Activated B cell treated with CpG ODN at 0.5 μM for 24 hours (primary cell): ENCODE measurements around the gene SAMHD1. TPM values are rescaled to one million over a fixed set of nuclear protein-coding genes. Genes with fewer than 3 reads are reported as not detected.
"Not testable (repeated sequence)": the region's sequence is repeated elsewhere in the genome, so short reads cannot be mapped to it uniquely, and the experiment has no call there.

ENCODE experiments used
- ATAC-seq: fragments of 200-7000 bp; cut with Tn5 transposase; one replicate; pipeline ENCODE4 v1.10.0; 2021; ENCODE audit warnings: low read depth, mild to moderate bottlenecking, moderate library complexity
- CTCF ChIA-PET: fragments of 350-600 bp; sonication (Branson Sonifier 250); formaldehyde crosslinking; loops from one replicate; lab custom pipeline; 2021; ENCODE audit warnings: antibody characterized with exemption; lab: Charles Lee
- POLR2A ChIA-PET: fragments of 350-600 bp; sonication (Branson Sonifier 250); formaldehyde crosslinking; loops from one replicate; lab custom pipeline; 2021; ENCODE audit warnings: antibody characterized with exemption; lab: Charles Lee
- DNase-seq: peaks from one replicate; pipeline ENCODE4 v3.0.0; 2022
- H3K27ac Mint-ChIP-seq: one replicate; pipeline ENCODE4 v1.8.0; 2020; ENCODE audit warnings: mixed read lengths
- H3K27me3 Mint-ChIP-seq: one replicate; pipeline ENCODE4 v1.8.0; 2021; ENCODE audit warnings: mixed read lengths
- H3K36me3 Mint-ChIP-seq: one replicate; pipeline ENCODE4 v1.8.0; 2021; ENCODE audit warnings: low read depth, mixed read lengths
- H3K4me1 Mint-ChIP-seq: one replicate; pipeline ENCODE4 v1.8.0; 2021; ENCODE audit warnings: mixed read lengths
- H3K4me3 Mint-ChIP-seq: one replicate; pipeline ENCODE4 v1.8.0; 2020; ENCODE audit warnings: mild to moderate bottlenecking, mixed read lengths
- H3K9me3 Mint-ChIP-seq: one replicate; pipeline ENCODE4 v1.8.0; 2020; ENCODE audit warnings: mixed read lengths
- CTCF ChIP-seq: fragments of 200-600 bp; IDR thresholded peaks from one replicate; pipeline ENCODE4 v1.8.0; 2022; ENCODE audit warnings: antibody characterized with exemption, mild to moderate bottlenecking
- intact Hi-C: fragments of 100-400 bp; cut with micrococcal nuclease; formaldehyde crosslinking; loops from one replicate; pipeline ENCODE4 v1.15.1; 2024
- total RNA-seq: library from RNA; stranded (reverse); gene quantifications from 2 replicates; pipeline ENCODE4 v1.2.3, GENCODE V29; 2022

Gene SAMHD1
- total RNA-seq, 1 donor from 2014 or later, result 16.4 TPM

- ATAC-seq (no peak), DNase-seq (no peak)
- CTCF ChIA-PET, result no interaction called here
- POLR2A ChIA-PET, result interaction anchor here (0.6 kb wide), 1 partner anchor 69 kb away, joined by 3 read pairs; no protein-coding TSS in a partner anchor
- Mint-ChIP-seq H3K27me3 (no peaks in the 10 kb centered on the region), H3K27ac (no peak overlapping the region), H3K4me1 (peaks cover 8% of the 10 kb centered on the region), H3K4me3 (no peak overlapping the region), H3K9me3 (no peaks in the 10 kb centered on the region), H3K36me3 (no peaks in the 10 kb centered on the region)
- intact Hi-C loops, result no loop called here
- TF ChIP-seq CTCF, result no peak
These were observed 23.2 kb upstream of the SAMHD1 start for GRCh38 chr20:36974660-36975059.

GRCh38 chr20:36971103-36971502 lies 19.6 kb upstream of the SAMHD1 start:
- POLR2A ChIA-PET, result no interaction called here
- Mint-ChIP-seq H3K4me3 (no peak overlapping the region), H3K27me3 (no peaks in the 10 kb centered on the region), H3K36me3 (no peaks in the 10 kb centered on the region), H3K4me1 (peaks cover 14% of the 10 kb centered on the region), H3K27ac (no peak overlapping the region), H3K9me3 (no peaks in the 10 kb centered on the region)
- TF ChIP-seq CTCF, result no peak
- ATAC-seq, result no peak
- intact Hi-C loops, result no loop called here
- CTCF ChIA-PET, result no interaction called here
- no peak for DNase-seq

GRCh38 chr20:36969478-36970186 lies 18.1 kb upstream of the SAMHD1 start:
- H3K9me3 Mint-ChIP-seq, result no peaks in the 10 kb centered on the region
- intact Hi-C loops, result no loop called here
- ATAC-seq, result no peak
- no peak for TF ChIP-seq CTCF
- POLR2A ChIA-PET, result no interaction called here
- H3K27ac Mint-ChIP-seq, result no peak overlapping the region
- peaks cover 8% of the 10 kb centered on the region for H3K4me1 Mint-ChIP-seq
- CTCF ChIA-PET, result no interaction called here
- no peaks in the 10 kb centered on the region for H3K36me3 Mint-ChIP-seq
- no peak overlapping the region for H3K4me3 Mint-ChIP-seq
- DNase-seq, result no peak
- no peaks in the 10 kb centered on the region for H3K27me3 Mint-ChIP-seq

GRCh38 chr20:36969051-36969450 lies 17.5 kb upstream of the SAMHD1 start:
- Mint-ChIP-seq H3K27me3 (no peaks in the 10 kb centered on the region), H3K27ac (no peak overlapping the region), H3K36me3 (no peaks in the 10 kb centered on the region), H3K9me3 (no peaks in the 10 kb centered on the region), H3K4me1 (peaks cover 8% of the 10 kb centered on the region), H3K4me3 (no peak overlapping the region)
- intact Hi-C loops, result no loop called here
- ATAC-seq (no peak), DNase-seq (no peak)
- TF ChIP-seq CTCF, result no peak
- POLR2A ChIA-PET, result no interaction called here
- CTCF ChIA-PET, result no interaction called here

GRCh38 chr20:36967636-36968035 lies 16.1 kb upstream of the SAMHD1 start:
- no peak for TF ChIP-seq CTCF
- ChIA-PET POLR2A (no interaction called here), CTCF (no interaction called here)
- DNase-seq (no peak), ATAC-seq (no peak)
- no peak overlapping the region for H3K27ac Mint-ChIP-seq
- H3K9me3 Mint-ChIP-seq, result peaks cover 3% of the 10 kb centered on the region
- H3K4me3 Mint-ChIP-seq, result no peak overlapping the region
- H3K36me3 Mint-ChIP-seq, result no peaks in the 10 kb centered on the region
- intact Hi-C loops, result no loop called here
- H3K27me3 Mint-ChIP-seq, result no peaks in the 10 kb centered on the region
- peaks cover 8% of the 10 kb centered on the region for H3K4me1 Mint-ChIP-seq

- H3K4me3 Mint-ChIP-seq, H3K9me3 Mint-ChIP-seq, ATAC-seq, intact Hi-C loops, POLR2A ChIA-PET, CTCF ChIA-PET, H3K4me1 Mint-ChIP-seq, H3K27me3 Mint-ChIP-seq, H3K27ac Mint-ChIP-seq, H3K36me3 Mint-ChIP-seq, DNase-seq: not testable (repeated sequence)
These were observed 15.5 kb upstream of the SAMHD1 start for GRCh38 chr20:36966965-36967364.

GRCh38 chr20:36962354-36962941 lies 10.9 kb upstream of the SAMHD1 start:
- ATAC-seq, CTCF ChIA-PET, H3K27me3 Mint-ChIP-seq, H3K36me3 Mint-ChIP-seq, H3K9me3 Mint-ChIP-seq, H3K4me3 Mint-ChIP-seq, POLR2A ChIA-PET, DNase-seq, H3K4me1 Mint-ChIP-seq, H3K27ac Mint-ChIP-seq, intact Hi-C loops: not testable (repeated sequence)
